Panc1 (cell line): ENCODE data around the gene CEP78. TPM values are rescaled to one million over a fixed set of nuclear protein-coding genes. Genes with fewer than 3 reads are reported as not detected.

Experiments used
- ATAC-seq: fragments of 200-7000 bp; cut with Tn5 transposase; 2 replicates; pipeline ENCODE4 v1.9.1; 2020; ENCODE audit warnings: mild to moderate bottlenecking, moderate library complexity
- BruUV-seq: library from RNA; stranded (reverse); fragments of 400-500 nt; replicated peaks from 2 replicates; lab custom pipeline; 2021; lab: Mats Ljungman, UMichigan
- CTCF ChIA-PET: fragments of 300-600 bp; sonication (Branson Sonifier 250); formaldehyde crosslinking; loops from one replicate; lab custom pipeline; 2022; ENCODE audit warnings: antibody characterized with exemption; lab: Charles Lee
- POLR2A ChIA-PET: fragments of 300-600 bp; sonication (Branson Sonifier 250); formaldehyde crosslinking; loops from one replicate; lab custom pipeline; 2022; ENCODE audit warnings: antibody characterized with exemption; lab: Charles Lee
- DNase-seq: peaks from one replicate; pipeline ENCODE4 v3.0.0-alpha.2; 2010; ENCODE audit warnings: low read depth, low spot score
- H3K27ac ChIP-seq: 2 replicates; pipeline ENCODE4 v1.5.1; 2011; ENCODE audit warnings: mild to moderate bottlenecking, low read length, inconsistent platforms
- H3K27me3 ChIP-seq: fragments of 200-500 bp; sonication (Bioruptor generic); 2 replicates; pipeline ENCODE4 v1.6.0; 2014; ENCODE audit warnings: low read length, inconsistent platforms; ENCODE audit not compliant: control insufficient read depth, insufficient read depth
- H3K36me3 ChIP-seq: fragments of 200-500 bp; sonication (Bioruptor generic); 2 replicates; pipeline ENCODE4 v1.5.1; 2014; ENCODE audit warnings: inconsistent platforms, mild to moderate bottlenecking, low read length, moderate library complexity; ENCODE audit not compliant: control insufficient read depth, insufficient read depth
- H3K4me1 ChIP-seq: 2 replicates; pipeline ENCODE4 v1.5.1; 2011; ENCODE audit warnings: inconsistent platforms, mild to moderate bottlenecking, low read length, moderate library complexity; ENCODE audit not compliant: control insufficient read depth, insufficient read depth
- H3K4me3 ChIP-seq, 2 experiments: 2 replicates each; pipeline ENCODE4 v1.5.1; 2011 to 2012; ENCODE audit warnings: low read depth in 2 of 2, low read length in 2 of 2, mild to moderate bottlenecking in 2 of 2, inconsistent platforms in 1 of 2, moderate library complexity in 1 of 2
- H3K9me3 ChIP-seq: fragments of 200-500 bp; sonication (Bioruptor generic); 2 replicates; pipeline ENCODE4 v1.5.1; 2014; ENCODE audit warnings: low read depth, mild to moderate bottlenecking, inconsistent platforms, low read length, moderate library complexity; ENCODE audit not compliant: control insufficient read depth, insufficient read depth
- CTCF ChIP-seq: fragments of 450-650 bp; IDR thresholded peaks from 2 replicates; pipeline ENCODE4 v1.5.1; 2017; ENCODE audit warnings: mild to moderate bottlenecking
- POLR2AphosphoS5 ChIP-seq: IDR thresholded peaks from 2 replicates; pipeline ENCODE4 v1.6.1; 2012; ENCODE audit warnings: mild to moderate bottlenecking, low read depth, low read length, moderate library complexity
- REST ChIP-seq, 2 experiments: IDR thresholded peaks; 2 replicates each; pipeline ENCODE4 v1.6.1; 2011 to 2012; ENCODE audit warnings: low read depth in 2 of 2, control low read depth in 1 of 2, low read length in 1 of 2, mild to moderate bottlenecking in 1 of 2, moderate library complexity in 1 of 2; ENCODE audit not compliant: insufficient read depth in 1 of 2
- SIN3A ChIP-seq: IDR thresholded peaks from 2 replicates; pipeline ENCODE4 v1.6.1; 2012; ENCODE audit warnings: low read depth, mild to moderate bottlenecking, low read length, moderate library complexity, borderline replicate concordance; ENCODE audit not compliant: insufficient read depth
- TCF7L2 ChIP-seq: IDR thresholded peaks from 2 replicates; pipeline ENCODE4 v1.6.1; 2011; ENCODE audit warnings: mild to moderate bottlenecking, low read depth, low read length, inconsistent platforms
- in situ Hi-C: cut with HindIII; loops from 2 replicates; pipeline ENCODE4 v1.10.0; 2016; ENCODE audit warnings: low sequenced_read_pairs, low pct_unique_long_range_greater_than_20kb
- intact Hi-C: fragments of 100-400 bp; cut with micrococcal nuclease; formaldehyde crosslinking; loops from one replicate; pipeline ENCODE4 v1.10.0; 2022; ENCODE audit not compliant: unreplicated experiment
- total RNA-seq: library from RNA; stranded (reverse); gene quantifications from one replicate; pipeline ENCODE4 v1.2.1, GENCODE V29; 2021; ENCODE audit not compliant: unreplicated experiment

CEP78 gene
- total RNA-seq, 1 experiment from 2014 or later, result 25.2 TPM

- Histone ChIP-seq H3K27ac (peak overlapping the region; percentile 69; the same call in 1 of the 2 replicates), H3K9me3 (no peaks in the 10 kb centered on the region), H3K4me3 (peak overlapping the region; percentile 76 to 77), H3K4me1 (peaks cover 6% of the 10 kb centered on the region; the same call in 1 of the 2 replicates), H3K36me3 (peaks cover 17% of the 10 kb centered on the region), H3K27me3 (no peaks in the 10 kb centered on the region)
- in situ Hi-C loops, result no loop called here
- DNase-seq, result no peak
- CTCF ChIA-PET, result no interaction called here
- no peak; the same call in 1 of the 2 replicates for ATAC-seq
- TF ChIP-seq REST (IDR thresholded peaks at IDR 0.05; ENCODE audit: insufficient read depth in 1 of 2, low read depth in 2 of 2, low read length in 1 of 2) (no peak), SIN3A (no peak), TCF7L2 (no peak), CTCF (no peak), POLR2AphosphoS5 (no peak)
- intact Hi-C loops, result no loop called here
- POLR2A ChIA-PET, result interaction anchor here (0.6 to 0.9 kb wide), 2 partner anchors 10 to 652 kb away, joined by 3 to 5 read pairs; no protein-coding TSS in a partner anchor
- BruUV-seq, result no TSS peak
Observed at GRCh38 chr9:78297672-78297961, 61.7 kb downstream of the CEP78 start.

- ATAC-seq, result no peak
- POLR2A ChIA-PET, result interaction anchor here (0.6 to 0.9 kb wide), 2 partner anchors 9 to 651 kb away, joined by 3 to 5 read pairs; no protein-coding TSS in a partner anchor
- H3K27ac ChIP-seq, result peak overlapping the region; percentile 69
- DNase-seq, result no peak
- H3K4me1 ChIP-seq, result peaks cover 6% of the 10 kb centered on the region; the same call in 1 of the 2 replicates
- peak overlapping the region; percentile 76 to 77 for H3K4me3 ChIP-seq
- BruUV-seq, result no TSS peak
- intact Hi-C loops, result no loop called here
- peaks cover 23% of the 10 kb centered on the region for H3K36me3 ChIP-seq
- in situ Hi-C loops, result no loop called here
- CTCF ChIA-PET, result no interaction called here
- no peaks in the 10 kb centered on the region for H3K9me3 ChIP-seq
- no peaks in the 10 kb centered on the region for H3K27me3 ChIP-seq
- TF ChIP-seq SIN3A, result no peak
- no peak for TF ChIP-seq POLR2AphosphoS5
- TF ChIP-seq TCF7L2, result no peak
- no peak for TF ChIP-seq REST (IDR thresholded peaks at IDR 0.05; ENCODE audit: insufficient read depth in 1 of 2, low read depth in 2 of 2, low read length in 1 of 2)
- TF ChIP-seq CTCF, result no peak
Observed at GRCh38 chr9:78298046-78298765, 62.3 kb downstream of the CEP78 start.
